ENCODE measurements around the gene MACROD2.

Gene MACROD2

DNA sequence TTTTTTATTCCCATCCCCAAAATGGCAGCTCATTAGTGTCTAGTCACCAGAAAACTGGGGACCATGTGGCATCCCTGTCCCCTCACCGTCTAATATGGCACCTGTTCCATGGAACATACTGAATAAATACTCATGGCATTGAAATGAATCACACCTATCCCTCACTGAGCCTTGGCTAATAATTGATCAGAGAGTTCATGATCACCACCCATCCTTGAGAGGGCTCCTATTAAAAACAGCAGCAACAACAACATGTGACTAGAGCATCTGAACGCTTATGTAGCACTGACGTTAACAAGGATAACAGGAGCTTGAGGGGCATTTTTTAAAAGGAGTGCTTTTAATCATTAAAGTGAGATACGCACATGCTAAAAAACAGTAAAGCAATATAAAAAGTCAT is 1453.7 kb downstream of the MACROD2 start:
- Histone ChIP-seq H3K9me3 (ENCODE audit: control insufficient read depth, low read length) (no peaks in the 10 kb centered on the region), H2AFZ (no peak overlapping the region), H3K9ac (no peak overlapping the region), H3K27ac (no peak overlapping the region), H3K4me3 (ENCODE audit: low read depth, low read length) (no peak overlapping the region), H3K36me3 (ENCODE audit: control insufficient read depth, insufficient read depth, low read length) (no peaks in the 10 kb centered on the region), H3K79me2 (no peaks in the 10 kb centered on the region), H3K27me3 (ENCODE audit: control insufficient read depth, insufficient read depth, low read length) (no peaks in the 10 kb centered on the region), H3K4me2 (ENCODE audit: low read length) (no peak overlapping the region), H3K4me1 (no peaks in the 10 kb centered on the region)
- no peak for TF ChIP-seq CTCF (IDR thresholded peaks at IDR 0.05)

DNA sequence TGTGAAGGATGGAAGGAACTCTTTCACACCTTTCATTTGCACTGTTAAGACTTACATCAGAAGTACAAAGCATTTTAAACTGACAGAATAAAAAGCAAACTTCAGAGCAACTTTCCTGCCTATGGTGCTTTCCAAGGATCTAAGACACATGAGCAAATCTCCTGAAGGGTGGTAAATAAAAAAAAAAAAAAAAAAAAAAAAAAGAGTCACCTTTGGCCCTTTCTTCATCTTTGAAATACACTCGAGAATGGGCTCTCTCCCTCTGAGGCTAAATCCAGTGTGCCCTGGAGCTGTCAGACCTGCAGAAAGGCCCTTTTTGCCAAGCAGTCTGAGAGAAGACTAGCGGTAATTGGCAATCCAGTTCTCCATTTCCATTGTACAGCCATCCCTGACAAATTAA is 1455.9 kb downstream of the MACROD2 start:
- Histone ChIP-seq H2AFZ (no peak overlapping the region), H3K9me3 (ENCODE audit: control insufficient read depth, low read length) (no peaks in the 10 kb centered on the region), H3K9ac (no peak overlapping the region), H3K4me2 (ENCODE audit: low read length) (no peak overlapping the region), H3K79me2 (no peaks in the 10 kb centered on the region), H3K4me1 (no peaks in the 10 kb centered on the region), H3K27me3 (ENCODE audit: control insufficient read depth, insufficient read depth, low read length) (no peaks in the 10 kb centered on the region), H3K27ac (no peak overlapping the region), H3K36me3 (ENCODE audit: control insufficient read depth, insufficient read depth, low read length) (no peaks in the 10 kb centered on the region), H3K4me3 (ENCODE audit: low read depth, low read length) (no peak overlapping the region)
- no peak for TF ChIP-seq CTCF (IDR thresholded peaks at IDR 0.05)

- H3K4me3 ChIP-seq (ENCODE audit: low read depth, low read length), result no peak overlapping the region
- no peak overlapping the region for H3K9ac ChIP-seq
- H3K4me2 ChIP-seq (ENCODE audit: low read length), result no peak overlapping the region
- H3K36me3 ChIP-seq (ENCODE audit: control insufficient read depth, insufficient read depth, low read length), result no peaks in the 10 kb centered on the region
- TF ChIP-seq CTCF (IDR thresholded peaks at IDR 0.05), result no peak
- no peaks in the 10 kb centered on the region for H3K9me3 ChIP-seq (ENCODE audit: control insufficient read depth, low read length)
- H2AFZ ChIP-seq, result no peak overlapping the region
- H3K27ac ChIP-seq, result no peak overlapping the region
- peaks cover 3% of the 10 kb centered on the region for H3K4me1 ChIP-seq
- H3K79me2 ChIP-seq, result no peaks in the 10 kb centered on the region
- no peaks in the 10 kb centered on the region for H3K27me3 ChIP-seq (ENCODE audit: control insufficient read depth, insufficient read depth, low read length)
Measured at GRCh38 chr20:15455279-15455678, 1460.0 kb downstream of the MACROD2 start.

GRCh38 chr20:15461938-15462337 is 1466.6 kb downstream of the MACROD2 start:
- H2AFZ ChIP-seq, result no peak overlapping the region
- no peaks in the 10 kb centered on the region for H3K27me3 ChIP-seq (ENCODE audit: control insufficient read depth, insufficient read depth, low read length)
- no peaks in the 10 kb centered on the region for H3K9me3 ChIP-seq (ENCODE audit: control insufficient read depth, low read length)
- no peaks in the 10 kb centered on the region for H3K79me2 ChIP-seq
- no peaks in the 10 kb centered on the region for H3K36me3 ChIP-seq (ENCODE audit: control insufficient read depth, insufficient read depth, low read length)
- no peak overlapping the region for H3K9ac ChIP-seq
- H3K27ac ChIP-seq, result no peak overlapping the region
- H3K4me1 ChIP-seq, result peaks cover 3% of the 10 kb centered on the region
- TF ChIP-seq CTCF (IDR thresholded peaks at IDR 0.05), result no peak
- no peak overlapping the region for H3K4me2 ChIP-seq (ENCODE audit: low read length)
- no peak overlapping the region for H3K4me3 ChIP-seq (ENCODE audit: low read depth, low read length)

DNA sequence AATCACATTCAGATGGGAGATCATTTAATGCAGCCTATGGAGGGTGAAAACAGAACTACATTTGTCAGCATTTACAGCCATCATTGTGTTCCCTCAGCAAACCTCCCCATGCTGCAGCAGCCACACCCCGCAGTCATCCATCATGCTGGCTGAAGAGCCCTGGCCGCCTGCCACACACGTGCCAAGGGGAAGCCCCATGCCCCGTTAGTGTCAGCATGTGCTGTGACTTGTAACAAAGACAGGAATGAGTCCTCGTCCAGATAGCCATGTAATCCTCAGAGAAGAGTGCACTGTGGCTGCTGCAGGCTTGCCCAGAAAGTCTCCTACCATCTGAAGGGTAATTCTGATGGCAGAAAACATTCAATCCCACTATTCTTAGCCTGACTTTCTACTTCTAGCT is 1480.2 kb downstream of the MACROD2 start:
- H3K4me2 ChIP-seq (ENCODE audit: low read length), result peak overlapping the region; percentile 13
- H3K9me3 ChIP-seq (ENCODE audit: control insufficient read depth, low read length), result no peaks in the 10 kb centered on the region
- no peaks in the 10 kb centered on the region for H3K27me3 ChIP-seq (ENCODE audit: control insufficient read depth, insufficient read depth, low read length)
- H2AFZ ChIP-seq, result no peak overlapping the region
- H3K79me2 ChIP-seq, result no peaks in the 10 kb centered on the region
- no peak overlapping the region for H3K4me3 ChIP-seq (ENCODE audit: low read depth, low read length)
- H3K27ac ChIP-seq, result no peak overlapping the region
- no peaks in the 10 kb centered on the region for H3K36me3 ChIP-seq (ENCODE audit: control insufficient read depth, insufficient read depth, low read length)
- TF ChIP-seq CTCF (IDR thresholded peaks at IDR 0.05), result no peak
- no peaks in the 10 kb centered on the region for H3K4me1 ChIP-seq
- no peak overlapping the region for H3K9ac ChIP-seq

All from parathyroid adenoma (tissue), 2 donors.